Peyer's patch (tissue), 4 donors: ENCODE results near the gene RND1. TPM values are rescaled to one million over a fixed set of nuclear protein-coding genes. Genes with fewer than 3 reads are reported as not detected.
A peak's percentile ranks its signal among the peaks of the same experiment; 100 is the strongest.
"Not testable (repeated sequence)": the region's sequence is repeated elsewhere in the genome, so short reads cannot be mapped to it uniquely, and the experiment has no call there.

Experiments used
- DNase-seq, 3 donors: peaks; one replicate each; pipeline ENCODE4 v3.0.0-alpha.2; 2017 to 2019
- H3K27ac ChIP-seq, 4 donors: fragments of 200-600 bp; sonication (generic); one replicate each; pipeline ENCODE4 v1.5.1; 2016 to 2019
- H3K27me3 ChIP-seq, 2 donors: fragments of 200-600 bp; sonication (generic); one replicate each; pipeline ENCODE4 v1.5.1; 2019
- H3K36me3 ChIP-seq, 3 donors: fragments of 200-600 bp; sonication (generic); one replicate each; pipeline ENCODE4 v1.5.1; 2016 to 2019
- H3K4me1 ChIP-seq, 4 donors: fragments of 200-600 bp; sonication (generic); one replicate each; pipeline ENCODE4 v1.5.1; 2016 to 2019
- H3K4me3 ChIP-seq, 4 donors: fragments of 200-600 bp; sonication (generic); 1 replicate in 3 of 4; 2 replicates in 1 of 4; pipeline ENCODE4 v1.5.1; 2016 to 2019; ENCODE audit warnings: mild to moderate bottlenecking in 1 of 4
- H3K9me3 ChIP-seq, 4 donors: fragments of 200-600 bp; sonication (generic); one replicate each; pipeline ENCODE4 v1.5.1; 2016 to 2019; ENCODE audit warnings: mild to moderate bottlenecking in 1 of 4
- CTCF ChIP-seq, 6 experiments: fragments of 450-650 bp in 4 of 6; fragments of 200-600 bp in 2 of 6; sonication (generic) in 1 of 6; IDR thresholded peaks; one replicate each; pipeline ENCODE4 v1.5.1; 2017 to 2019; ENCODE audit warnings: antibody characterized with exemption in 6 of 6, mild to moderate bottlenecking in 3 of 6, moderate library complexity in 1 of 6
- POLR2A ChIP-seq, 2 donors: fragments of 450-650 bp; IDR thresholded peaks; one replicate each; pipeline ENCODE4 v1.5.1; 2017; ENCODE audit warnings: antibody characterized with exemption in 2 of 2, mild to moderate bottlenecking in 2 of 2, moderate library complexity in 2 of 2
- total RNA-seq, 4 donors: library from RNA; depleted of rRNA; stranded (reverse); fragments of >200 nt; gene quantifications; one replicate each; pipeline ENCODE4 v1.1.0, GENCODE V29; 2016

RND1 gene
- total RNA-seq, 4 donors from 2014 or later, result 0.80 to 2.2 (median 1.6) TPM; not detected in 1

- TF ChIP-seq CTCF (IDR thresholded peaks at IDR 0.05), result no peak
- TF ChIP-seq POLR2A (IDR thresholded peaks at IDR 0.05), result no peak
- Histone ChIP-seq H3K9me3 (no peaks in the 10 kb centered on the region), H3K36me3 (no peaks in the 10 kb centered on the region), H3K27ac (peak overlapping the region in 1 of 4 donors; percentile 73), H3K4me1 (peaks cover 4 to 19% (median 5%) of the 10 kb centered on the region in 4 donors), H3K4me3 (peak overlapping the region; percentile 51 to 76 (median 65)), H3K27me3 (no peaks in the 10 kb centered on the region)
- DNase-seq, result no peak
Measured at GRCh38 chr12:48866052-48866711, 512 bp upstream of the RND1 start.

GRCh38 chr12:48863291-48863690 lies 2.4 kb downstream of the RND1 start:
- no peak overlapping the region for H3K4me3 ChIP-seq
- peaks cover 4 to 19% (median 5%) of the 10 kb centered on the region in 4 donors for H3K4me1 ChIP-seq
- H3K9me3 ChIP-seq, result no peaks in the 10 kb centered on the region
- TF ChIP-seq CTCF (IDR thresholded peaks at IDR 0.05) (no peak), POLR2A (IDR thresholded peaks at IDR 0.05) (no peak)
- H3K36me3 ChIP-seq, result no peaks in the 10 kb centered on the region
- no peaks in the 10 kb centered on the region for H3K27me3 ChIP-seq
- H3K27ac ChIP-seq, result no peak overlapping the region
- no peak for DNase-seq

- H3K27ac ChIP-seq, result no peak overlapping the region
- no peak overlapping the region for H3K4me3 ChIP-seq
- DNase-seq, result no peak
- H3K36me3 ChIP-seq, result no peaks in the 10 kb centered on the region
- H3K4me1 ChIP-seq, result peaks cover 4 to 19% (median 5%) of the 10 kb centered on the region in 4 donors
- TF ChIP-seq CTCF (IDR thresholded peaks at IDR 0.05) (no peak), POLR2A (IDR thresholded peaks at IDR 0.05) (no peak)
- H3K9me3 ChIP-seq, result no peaks in the 10 kb centered on the region
- no peaks in the 10 kb centered on the region for H3K27me3 ChIP-seq
Measured at GRCh38 chr12:48862760-48863159, 2.9 kb downstream of the RND1 start.

GRCh38 chr12:48861111-48861510 lies 4.6 kb downstream of the RND1 start:
- H3K36me3 ChIP-seq, result no peaks in the 10 kb centered on the region
- H3K9me3 ChIP-seq, result no peaks in the 10 kb centered on the region
- H3K4me3 ChIP-seq, result no peak overlapping the region
- no peak overlapping the region for H3K27ac ChIP-seq
- TF ChIP-seq CTCF (IDR thresholded peaks at IDR 0.05), result no peak
- TF ChIP-seq POLR2A (IDR thresholded peaks at IDR 0.05), result no peak
- no peak for DNase-seq
- no peaks in the 10 kb centered on the region for H3K27me3 ChIP-seq
- peaks cover 0 to 11% (median 5%) of the 10 kb centered on the region in 4 donors for H3K4me1 ChIP-seq

DNA sequence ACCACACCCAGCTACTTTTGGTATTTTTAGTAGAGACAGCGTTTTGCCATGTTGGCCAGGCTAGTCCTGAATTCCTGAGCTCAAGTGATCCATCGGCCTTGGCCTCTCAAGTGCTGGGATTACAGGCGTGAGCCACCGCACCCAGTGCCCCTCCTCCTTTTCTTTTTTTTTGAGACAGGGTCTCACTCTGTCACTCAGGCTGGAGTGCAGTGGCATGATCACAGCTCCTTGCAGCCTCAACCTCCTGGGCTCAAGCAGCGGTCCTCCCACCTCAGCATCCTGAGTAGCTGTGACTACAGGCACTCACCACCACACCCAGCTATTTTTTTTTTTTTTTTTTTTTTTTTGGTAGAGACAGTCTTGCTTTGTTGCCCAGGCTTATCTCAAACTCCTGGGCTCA lies 5.4 kb downstream of the RND1 start:
- not testable (repeated sequence) for H3K4me1 ChIP-seq, H3K27ac ChIP-seq, DNase-seq, H3K27me3 ChIP-seq, H3K4me3 ChIP-seq, H3K9me3 ChIP-seq, H3K36me3 ChIP-seq

DNA sequence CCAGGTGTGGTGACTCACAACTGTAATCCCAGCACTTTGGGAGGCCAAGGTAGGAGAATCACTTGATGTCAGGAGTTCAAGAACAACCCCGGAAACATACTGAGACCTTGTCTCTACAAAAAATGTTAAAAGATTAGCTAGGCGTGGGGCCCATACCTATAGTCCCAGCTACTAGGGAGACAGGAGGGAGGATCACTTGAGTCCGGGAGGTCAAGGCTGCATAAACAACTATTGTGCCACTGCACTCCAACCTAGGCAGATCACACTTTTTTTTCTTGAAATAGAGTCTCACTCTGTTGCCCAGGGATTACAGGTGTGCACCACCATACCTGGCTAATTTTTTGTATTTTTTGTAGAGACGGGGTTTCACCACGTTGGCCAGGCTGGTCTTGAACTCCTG lies 6.1 kb downstream of the RND1 start:
- Histone ChIP-seq H3K4me1 (peaks cover 0 to under 1% (median 0%) of the 10 kb centered on the region in 4 donors), H3K9me3 (no peaks in the 10 kb centered on the region), H3K27me3 (no peaks in the 10 kb centered on the region), H3K27ac (no peak overlapping the region), H3K36me3 (no peaks in the 10 kb centered on the region), H3K4me3 (no peak overlapping the region)
- TF ChIP-seq POLR2A (IDR thresholded peaks at IDR 0.05) (no peak), CTCF (IDR thresholded peaks at IDR 0.05) (no peak)
- DNase-seq, result no peak
